IPS DF 4.7 (cell line): ENCODE measurements around the gene LRMDA.

Source experiments
- DNase-seq: peaks from one replicate; pipeline ENCODE4 v3.0.0-alpha.2; 2013; ENCODE audit warnings: low spot score; ENCODE audit errors: extremely low read depth

Gene LRMDA

DNA sequence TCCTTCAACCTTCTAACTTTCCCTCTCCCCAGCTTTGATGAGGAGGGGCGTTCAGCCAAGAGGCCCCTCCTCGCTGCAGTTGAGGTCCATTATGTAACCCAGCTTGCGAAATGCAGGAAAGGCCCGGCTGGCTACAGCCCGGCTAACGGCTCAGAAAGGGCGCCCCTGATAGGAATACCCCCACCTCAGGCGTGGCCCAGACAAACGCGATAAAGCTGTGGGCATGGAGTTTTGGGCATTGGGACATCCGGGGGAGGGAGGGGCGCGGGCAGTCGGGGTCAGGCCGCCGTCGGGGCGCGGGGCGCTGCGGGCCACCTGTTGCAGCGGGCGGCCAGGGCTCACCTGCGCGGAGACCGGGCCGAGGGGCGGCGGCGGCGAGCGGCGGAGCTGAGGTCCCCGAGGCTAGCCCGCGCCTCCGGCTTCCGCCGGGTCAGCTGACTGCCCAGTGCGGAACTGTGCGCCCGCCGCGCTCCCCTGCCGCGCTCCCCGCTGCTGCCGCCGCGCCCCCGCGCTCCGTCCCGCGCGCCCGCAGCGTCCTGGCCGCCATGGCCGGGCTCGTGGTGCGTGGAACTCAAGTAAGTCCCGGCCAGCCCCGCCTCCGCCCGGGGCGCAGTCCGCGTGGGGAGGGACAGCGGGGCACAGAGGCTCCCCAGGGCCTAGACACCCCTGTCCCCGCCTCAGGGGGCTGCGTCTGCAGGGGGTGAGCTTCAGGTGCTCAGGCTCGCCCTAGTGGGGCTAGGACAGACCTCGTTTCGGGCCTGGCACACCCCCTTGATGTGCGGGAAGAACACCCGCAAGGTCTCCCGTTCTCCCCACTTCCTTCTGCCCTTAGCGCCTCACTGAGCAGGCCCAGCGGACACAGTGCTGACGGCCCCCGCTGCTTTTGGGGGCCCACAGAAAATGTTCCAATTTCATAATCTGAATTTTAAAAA, at the start of gene LRMDA:
LRMDA (plus strand) TSS at position 445 of the 932 bp plus-strand sequence.
- DNase-seq, result no peak

DNA sequence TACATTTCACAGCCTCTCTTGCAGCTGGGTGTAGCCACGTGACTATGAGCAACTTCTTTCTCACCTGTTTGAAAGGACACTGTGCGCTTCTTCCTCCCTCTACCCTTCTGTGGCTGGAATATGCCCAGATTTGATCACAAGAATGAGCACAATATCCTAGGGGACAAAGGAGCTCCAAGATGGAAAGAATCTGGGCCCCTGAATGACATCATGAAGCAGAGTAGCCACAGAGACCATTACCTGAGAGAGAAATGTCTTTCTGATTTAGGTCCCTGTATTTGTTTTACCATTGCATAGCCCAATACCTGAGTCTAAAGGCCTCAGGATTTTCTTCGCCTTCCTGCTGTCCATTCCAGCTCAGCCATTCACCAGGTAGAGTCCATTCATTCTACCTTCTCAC, 45.3 kb upstream of the LRMDA start:
- no peak for DNase-seq

DNA sequence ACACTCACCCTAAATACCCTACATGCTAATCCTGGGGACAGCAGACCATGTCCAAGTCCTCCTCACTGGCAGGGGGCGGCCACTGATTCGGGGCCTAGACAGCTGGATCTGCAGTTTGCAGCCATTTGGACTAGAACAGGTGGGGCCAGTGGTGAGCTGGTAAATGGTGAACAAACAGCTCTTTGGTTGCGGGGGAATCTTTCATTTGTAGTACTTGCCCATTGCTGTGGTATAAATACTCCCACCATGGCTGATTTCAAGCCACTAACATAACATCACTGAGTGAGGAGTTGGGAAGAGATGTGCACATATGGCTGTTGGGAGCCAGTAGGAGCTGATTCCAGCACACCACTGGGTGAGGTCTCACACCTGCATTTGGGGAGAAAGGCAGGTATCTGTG, 43.3 kb upstream of the LRMDA start:
- DNase-seq, result no peak

DNA sequence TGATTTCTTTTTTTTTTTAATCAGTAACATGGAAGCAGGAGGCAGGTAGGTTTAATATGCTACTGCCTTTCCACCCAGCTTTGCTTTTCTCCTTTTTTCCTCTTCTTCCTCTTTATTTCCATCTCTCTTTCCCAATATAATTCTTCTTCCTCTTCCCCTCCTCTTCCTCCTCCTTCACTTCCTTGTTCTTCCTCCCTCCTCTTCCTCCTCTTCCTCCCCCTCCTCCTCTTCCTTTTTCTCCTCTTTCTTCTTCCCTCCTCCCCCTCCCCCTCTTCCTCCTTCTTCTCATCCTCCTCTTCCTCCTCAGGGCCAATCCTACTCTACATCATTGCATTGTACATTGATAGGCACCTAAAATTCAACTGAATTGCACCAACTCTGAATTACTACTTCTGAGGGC, 41.2 kb upstream of the LRMDA start:
- DNase-seq, result no peak

DNA sequence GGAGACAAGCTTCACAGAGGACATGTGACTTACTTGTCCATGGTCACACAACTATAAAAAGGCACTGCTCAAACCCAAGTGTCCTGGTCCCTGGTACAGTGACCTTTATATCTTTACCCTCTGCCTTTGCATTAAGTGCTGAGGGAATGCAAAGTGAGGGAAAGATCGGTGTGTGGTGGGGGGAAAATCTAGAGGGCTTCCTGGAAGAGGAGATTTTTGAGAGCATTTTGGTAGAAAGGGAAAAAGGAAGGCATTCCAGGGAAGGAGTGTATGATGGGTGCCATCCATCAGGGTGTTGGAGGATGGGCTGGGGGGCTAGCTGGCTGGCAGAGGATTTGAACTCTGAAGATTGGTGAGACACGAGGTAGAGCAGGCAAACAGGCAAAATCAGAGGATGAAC, 39.2 kb upstream of the LRMDA start:
- DNase-seq, result no peak

DNA sequence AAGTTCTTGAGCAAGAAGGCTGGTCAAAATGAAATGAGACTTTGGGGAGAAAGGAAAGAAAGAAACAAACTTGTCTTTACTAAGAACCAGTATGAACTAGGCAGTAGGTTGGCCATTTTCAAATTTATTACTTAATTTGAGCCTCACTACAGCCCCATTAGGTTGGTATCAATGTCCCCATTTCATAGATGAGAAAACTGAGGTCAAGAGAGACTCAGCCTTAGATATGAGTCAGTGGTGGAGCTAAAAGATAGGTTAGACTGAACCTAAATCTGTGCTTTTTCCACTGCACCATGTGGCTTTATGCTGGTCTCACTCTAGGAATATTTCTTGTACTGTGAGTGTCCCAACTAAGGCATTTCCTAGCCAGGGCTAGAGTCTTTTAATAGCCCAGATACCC, 38.7 kb upstream of the LRMDA start:
- no peak for DNase-seq

DNA sequence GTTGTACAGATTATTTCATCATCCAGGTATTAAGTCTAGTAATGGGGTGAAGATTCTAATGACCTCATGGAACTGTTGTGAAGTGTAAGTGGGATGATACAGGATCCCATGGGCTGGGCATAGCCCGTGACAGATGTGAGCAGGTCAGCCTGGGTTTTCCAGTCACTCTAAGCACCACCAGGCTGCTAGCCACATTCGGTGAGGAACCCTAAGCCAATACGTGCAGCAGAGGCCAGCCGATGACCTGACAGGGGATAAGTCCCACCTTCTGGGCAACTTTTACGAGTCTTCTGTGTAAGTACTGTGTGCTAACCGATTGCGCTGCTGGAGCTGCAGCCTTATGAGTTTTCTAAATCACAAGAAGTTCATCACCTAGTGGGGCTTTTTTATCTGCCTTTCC, 37.2 kb upstream of the LRMDA start:
- DNase-seq, result no peak

DNA sequence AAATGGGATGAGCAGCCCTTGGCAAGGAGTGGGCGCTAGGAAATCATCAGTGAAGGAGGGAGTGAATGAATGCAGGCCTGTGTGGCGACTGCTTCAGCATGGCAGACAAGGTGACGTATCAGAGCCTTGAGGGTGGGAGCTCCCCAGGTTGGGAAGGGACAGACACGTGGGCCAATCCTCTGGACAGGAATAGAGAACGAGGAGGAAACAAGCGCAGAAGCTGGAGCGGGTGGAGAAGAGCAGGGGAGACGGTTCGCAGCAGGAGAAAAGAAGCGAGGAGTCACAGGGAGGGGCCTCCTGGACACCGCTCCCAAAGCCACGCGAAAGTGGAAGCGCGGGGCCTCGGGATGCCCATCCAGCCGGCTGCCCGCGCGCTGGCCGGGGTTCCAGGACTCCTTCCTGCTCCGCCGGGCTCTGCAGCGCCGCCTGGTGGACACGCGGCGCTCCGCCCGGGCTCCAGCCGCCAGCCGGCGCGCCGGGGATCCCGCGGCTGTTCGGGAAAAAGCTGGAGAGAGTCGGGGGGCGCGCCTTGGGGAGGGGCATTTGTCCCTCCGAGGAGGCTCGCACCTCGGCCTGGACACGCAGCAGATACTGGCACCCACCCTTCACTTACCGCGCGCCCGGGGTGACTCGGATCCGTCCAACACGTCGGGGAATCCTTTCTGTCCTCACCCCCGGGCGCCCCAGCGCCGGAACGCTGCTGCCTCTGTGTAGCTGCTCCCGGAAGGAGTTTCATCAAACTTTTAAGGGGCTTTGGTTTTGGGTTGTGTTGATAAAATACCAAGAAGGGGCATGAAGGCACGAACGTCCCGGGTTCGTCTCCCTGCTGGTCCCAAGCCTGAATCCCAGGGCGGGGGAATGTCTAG, 36.1 kb upstream of the LRMDA start:
- DNase-seq, result no peak

DNA sequence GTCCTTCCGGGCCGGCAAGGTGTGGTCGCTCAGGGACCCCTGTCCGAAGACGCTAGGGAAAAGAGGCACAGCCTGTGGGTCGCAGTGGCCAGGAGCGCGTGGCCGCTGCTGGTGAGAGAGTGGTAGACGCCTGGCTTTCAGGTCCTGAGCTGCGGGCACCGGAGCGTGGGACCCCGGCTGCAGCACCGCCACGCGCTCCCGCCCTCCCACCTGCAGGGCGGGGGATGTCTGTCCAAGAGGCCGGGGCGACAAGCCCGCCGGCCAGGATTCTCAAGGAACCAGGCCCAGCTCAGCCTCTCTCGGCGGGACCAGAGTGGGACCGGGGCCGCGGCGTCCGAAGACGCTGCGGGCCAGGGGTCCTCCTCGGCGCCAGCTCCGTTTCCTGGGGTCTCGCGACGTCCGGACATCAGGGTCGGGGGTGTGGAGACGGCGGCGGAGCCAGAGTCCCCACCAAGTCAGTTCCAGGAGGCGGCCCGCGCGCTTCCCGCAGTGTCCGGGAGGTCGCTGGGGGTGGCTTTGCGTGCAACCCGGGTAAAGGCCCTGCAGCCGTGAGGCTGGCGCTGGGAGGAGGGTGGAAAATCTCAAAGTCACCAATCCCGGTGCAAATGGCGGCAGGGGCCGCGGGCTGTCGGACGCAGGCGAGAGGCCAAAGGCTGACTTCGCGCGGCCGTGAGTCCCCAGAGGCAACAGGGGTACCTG, 35.3 kb upstream of the LRMDA start:
- no peak for DNase-seq

DNA sequence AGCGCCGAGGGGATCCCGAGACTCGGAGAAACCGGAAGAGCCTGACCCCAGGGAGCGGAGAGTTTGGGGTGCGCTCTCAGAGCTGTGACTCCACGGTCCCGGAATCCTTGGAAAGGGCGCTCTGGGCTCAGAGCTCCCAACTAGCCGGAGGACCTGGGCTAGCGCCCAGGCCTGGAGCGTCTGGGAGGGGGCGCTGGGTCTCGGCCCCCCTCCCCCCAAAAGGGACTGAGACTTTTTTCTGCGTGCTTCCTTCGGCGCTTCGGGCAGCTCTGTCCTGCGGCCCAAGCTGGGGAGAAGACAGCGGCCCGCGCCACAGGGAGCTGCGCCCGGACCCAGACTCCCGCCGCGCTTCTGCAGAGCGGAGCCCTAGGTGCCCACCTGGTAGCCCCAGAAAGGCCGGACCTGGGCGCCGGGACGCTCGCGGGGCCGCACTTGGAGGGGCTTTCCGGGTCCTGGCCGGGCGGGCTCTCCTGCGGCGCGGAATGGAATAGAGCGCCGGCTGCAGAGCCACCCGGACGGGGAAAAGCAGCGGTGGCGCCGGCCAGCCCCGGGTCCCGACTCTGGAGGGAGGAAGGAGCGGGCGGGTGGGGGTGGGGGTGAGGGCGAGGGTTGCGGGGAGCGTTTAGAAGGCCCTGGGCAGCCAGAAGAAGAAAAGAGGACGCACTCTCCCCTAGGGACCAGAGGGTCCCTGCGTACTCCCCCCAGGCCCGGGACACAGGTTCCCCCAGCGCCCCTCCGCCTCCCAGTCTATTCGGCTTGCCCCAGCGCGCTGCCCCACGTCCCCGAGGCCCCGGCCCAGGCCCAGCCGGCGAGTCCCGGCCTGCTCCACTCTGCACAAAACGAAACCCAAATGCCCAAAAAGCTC, 34.6 kb upstream of the LRMDA start:
- DNase-seq, result no peak

DNA sequence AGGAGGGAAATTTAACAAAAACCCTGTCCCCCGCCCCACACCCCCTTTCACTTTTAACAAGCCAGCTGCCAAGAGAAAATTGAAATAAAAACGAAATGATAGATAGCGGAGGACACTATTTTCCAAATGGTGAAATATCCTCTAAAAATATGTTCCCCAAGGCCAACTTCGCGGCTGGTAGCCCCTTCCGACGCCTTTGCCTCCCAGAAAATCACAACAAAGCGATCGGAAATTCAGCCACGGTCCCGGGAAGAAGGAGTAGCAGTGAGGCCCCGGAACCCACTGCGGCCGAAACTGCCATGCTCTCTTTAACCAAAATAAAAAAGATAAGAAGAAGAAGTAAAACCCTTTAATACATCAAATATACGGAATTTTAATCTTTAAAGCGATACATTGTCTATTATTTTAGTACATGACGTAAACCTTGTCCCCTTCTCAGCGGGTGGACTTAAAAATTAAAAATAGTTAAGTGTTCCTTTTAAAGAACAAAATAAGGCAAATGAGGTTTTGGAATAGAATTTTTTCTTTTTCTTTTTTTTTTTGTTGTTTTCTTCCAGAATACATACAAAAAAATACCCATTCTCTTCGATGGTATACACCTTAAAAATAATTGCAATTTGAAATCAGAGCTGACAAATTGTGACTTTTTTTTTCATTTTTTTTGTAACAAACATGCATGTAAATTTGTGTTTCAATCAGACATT, 33.8 kb upstream of the LRMDA start:
- DNase-seq, result no peak

DNA sequence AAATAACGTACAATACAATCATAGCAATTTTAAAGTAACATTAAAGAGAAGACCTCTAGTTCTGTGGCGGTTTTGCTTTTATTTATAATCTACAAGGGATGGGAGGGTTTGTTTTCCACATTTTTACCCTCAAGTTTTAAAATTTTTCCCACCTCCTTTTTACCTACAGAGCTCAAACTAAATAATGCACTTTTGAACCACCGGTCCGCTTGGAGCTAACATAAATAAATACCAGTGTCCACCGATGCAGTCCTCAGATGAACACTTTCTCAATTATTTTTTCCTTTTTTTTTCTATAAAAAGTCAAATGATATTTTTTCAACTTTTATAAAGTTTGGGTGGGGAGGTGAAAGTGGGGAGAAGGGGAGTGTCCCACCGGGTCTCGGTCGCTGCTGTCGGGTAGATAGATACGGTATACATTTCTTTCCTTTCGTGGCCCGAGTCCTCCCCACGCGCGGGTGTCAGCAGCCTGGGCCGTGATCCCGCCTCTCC, 33.2 kb upstream of the LRMDA start:
- DNase-seq, result no peak

DNA sequence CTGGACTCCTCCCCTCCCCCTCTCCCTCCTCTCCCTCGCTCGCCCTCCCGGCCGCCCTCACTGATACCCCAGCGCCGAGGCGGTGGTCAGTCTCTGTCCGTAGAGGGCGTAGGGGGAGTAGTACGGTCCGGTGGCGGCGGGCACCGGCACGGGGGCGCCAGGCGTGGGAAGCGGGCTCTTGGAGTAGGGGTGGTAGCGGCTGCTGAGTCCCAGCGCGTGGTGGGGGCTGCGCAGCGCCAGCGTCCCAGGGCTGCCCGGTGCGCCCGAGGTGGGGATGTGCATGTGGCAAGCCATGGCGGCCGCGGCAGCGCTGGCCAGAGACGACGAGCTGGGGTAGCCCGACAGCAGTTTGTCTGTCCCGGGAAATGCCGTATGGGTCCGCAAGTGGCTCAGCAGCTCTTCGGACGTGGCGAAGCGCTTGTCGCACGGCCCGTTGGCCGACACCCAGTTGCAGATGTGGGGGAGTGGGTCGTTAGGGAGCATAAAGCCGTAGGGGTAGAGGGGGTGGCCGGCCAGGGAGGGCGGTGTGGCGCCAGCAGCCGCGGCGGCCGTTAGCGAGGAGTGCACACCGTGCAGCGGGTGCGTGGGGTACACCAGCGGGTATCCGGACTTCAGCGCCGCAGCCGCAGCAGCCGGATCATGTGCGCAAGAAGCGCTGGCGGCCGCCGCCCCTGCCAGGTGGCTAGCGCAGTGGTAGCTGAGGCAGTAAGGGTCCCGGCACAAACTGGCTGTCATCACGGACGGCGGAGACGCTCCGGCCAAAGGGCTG, 32.5 kb upstream of the LRMDA start:
- DNase-seq, result no peak

DNA sequence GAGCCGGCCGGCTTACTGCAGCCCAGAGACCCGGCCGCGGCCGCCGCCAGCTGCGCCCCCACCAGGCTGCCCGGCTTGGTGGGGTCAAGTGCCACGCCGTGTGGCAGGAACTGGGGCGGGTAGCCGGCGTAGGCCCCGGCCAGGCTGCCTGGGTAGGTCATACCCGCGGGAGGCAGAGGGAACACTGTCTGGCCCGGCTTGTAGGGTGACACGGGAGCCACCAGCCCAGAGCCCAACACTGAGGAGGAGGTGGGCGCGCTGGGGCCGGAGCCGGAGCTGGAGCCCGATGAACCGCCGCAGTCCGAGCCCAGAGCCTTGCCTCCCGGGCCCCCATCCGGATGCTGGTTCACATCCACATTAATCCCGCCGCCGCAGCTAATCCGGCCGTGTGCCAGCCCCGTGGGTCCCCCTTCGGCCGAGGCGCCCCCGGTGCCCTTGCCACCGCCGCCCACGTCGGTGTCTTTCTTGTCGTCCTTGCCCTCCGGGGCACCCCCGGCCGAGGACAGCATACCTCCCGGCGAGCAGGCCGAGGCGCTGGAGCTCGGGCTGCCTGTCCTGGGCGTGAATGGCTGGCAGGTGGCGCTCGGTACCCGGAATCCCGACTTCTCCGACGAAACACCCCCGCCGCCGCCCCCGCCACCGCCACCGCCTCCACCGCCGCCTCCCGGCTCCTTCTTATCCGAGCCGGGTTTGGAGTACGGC, 31.8 kb upstream of the LRMDA start:
- DNase-seq, result no peak

DNA sequence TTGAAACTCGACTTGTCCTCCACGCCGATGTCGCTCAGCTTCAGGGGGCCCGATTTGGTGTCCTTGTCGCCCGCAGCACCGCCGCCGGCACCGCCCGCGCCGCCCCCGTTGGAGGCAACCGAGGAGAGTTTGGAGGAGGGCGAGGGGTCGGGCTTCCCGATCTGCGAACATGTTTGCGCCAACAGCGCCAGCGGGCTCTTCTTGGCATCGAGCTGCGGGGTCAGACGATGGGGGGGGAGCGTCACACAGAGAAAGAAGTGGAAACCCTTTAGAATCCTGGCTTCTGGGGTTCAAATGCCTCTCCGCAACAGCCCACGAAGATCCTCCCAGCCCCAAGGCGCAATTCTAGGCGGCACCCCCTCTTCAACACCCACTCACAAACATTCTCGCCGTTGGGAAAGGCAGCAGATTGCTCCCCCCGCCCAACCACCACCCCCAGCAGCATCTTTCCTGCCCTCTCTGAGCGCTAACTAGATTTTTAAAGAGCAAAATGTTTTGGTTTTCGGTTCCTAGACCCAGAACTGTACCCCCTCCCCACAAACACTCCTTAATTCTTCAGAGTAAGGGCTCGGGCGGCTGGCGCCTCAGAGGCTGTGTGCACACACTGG, 31.2 kb upstream of the LRMDA start:
- no peak for DNase-seq

DNA sequence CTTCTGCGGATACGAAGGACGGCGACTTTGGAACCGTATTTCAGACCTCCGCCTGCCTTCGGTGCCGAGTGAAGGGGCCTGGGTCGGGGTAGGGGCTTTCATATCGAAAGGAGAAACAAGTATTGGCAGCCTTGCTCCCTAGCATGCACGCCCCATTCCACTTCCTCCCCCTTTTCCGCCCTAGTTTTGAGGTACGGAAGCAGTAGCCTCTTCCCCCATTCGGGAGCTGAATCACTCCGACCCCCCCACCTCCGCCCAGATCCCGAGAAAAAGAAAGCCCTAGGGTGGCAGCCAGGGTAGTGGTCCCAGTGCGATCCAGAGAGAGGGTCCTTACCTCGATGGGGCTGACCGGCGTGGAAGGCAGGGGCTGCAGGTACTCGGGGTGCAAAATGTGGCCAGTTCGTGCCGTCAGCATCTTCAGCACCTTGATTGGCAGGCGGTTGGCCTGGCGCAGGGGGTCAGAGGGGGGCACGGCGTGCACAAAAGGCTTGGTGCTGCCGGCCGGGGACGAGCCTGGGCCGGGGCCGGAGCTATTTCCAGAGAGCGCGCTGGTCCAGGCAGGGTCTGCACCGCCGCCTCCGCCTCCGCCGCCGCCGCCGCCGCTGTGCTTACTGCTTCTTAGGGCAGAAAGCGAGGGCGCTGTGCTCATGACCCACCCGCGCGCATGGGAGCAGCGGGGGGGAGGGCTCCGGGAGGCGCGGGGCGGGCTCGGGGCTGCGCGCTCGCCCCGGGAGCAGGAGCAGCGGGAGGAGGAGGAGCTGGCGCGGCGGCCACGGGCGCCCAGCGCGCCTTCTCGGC, 30.5 kb upstream of the LRMDA start:
- DNase-seq, result no peak
